Measurements from ENCODE around the gene APOBEC3C.
"Not testable (repeated sequence)": the region's sequence is repeated elsewhere in the genome, so short reads cannot be mapped to it uniquely, and the experiment has no call there.

DNA sequence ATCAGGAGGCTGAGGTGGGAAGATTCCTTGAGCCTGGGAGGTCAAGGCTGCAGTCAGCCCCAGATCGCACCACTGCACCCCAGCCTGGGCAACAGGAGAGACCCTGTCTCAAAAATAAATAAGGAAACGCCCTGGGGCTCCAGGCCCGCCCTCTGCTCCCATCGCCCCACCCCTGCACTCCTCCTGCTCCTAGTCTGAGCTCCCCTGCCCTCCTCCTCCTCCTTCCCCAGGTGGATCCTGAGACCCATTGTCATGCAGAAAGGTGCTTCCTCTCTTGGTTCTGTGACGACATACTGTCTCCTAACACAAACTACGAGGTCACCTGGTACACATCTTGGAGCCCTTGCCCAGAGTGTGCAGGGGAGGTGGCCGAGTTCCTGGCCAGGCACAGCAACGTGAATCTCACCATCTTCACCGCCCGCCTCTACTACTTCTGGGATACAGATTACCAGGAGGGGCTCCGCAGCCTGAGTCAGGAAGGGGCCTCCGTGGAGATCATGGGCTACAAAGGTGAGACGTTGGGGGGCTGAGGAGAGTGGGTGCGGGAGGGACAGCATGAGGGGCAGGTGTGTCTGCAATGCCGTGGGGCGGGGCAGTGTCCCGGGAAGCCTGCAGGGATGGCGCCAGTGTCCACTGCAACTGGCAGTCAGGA is 37.9 kb downstream of the APOBEC3C start:
- TF ChIP-seq, protein P1, sequence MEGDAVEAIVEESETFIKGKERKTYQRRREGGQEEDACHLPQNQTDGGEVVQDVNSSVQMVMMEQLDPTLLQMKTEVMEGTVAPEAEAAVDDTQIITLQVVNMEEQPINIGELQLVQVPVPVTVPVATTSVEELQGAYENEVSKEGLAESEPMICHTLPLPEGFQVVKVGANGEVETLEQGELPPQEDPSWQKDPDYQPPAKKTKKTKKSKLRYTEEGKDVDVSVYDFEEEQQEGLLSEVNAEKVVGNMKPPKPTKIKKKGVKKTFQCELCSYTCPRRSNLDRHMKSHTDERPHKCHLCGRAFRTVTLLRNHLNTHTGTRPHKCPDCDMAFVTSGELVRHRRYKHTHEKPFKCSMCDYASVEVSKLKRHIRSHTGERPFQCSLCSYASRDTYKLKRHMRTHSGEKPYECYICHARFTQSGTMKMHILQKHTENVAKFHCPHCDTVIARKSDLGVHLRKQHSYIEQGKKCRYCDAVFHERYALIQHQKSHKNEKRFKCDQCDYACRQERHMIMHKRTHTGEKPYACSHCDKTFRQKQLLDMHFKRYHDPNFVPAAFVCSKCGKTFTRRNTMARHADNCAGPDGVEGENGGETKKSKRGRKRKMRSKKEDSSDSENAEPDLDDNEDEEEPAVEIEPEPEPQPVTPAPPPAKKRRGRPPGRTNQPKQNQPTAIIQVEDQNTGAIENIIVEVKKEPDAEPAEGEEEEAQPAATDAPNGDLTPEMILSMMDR (conservative IDR thresholded peaks at IDR 0.05; ENCODE audit: low read depth in 2 of 2) = not testable (repeated sequence)
- not testable (repeated sequence) for TF ChIP-seq JUNB (IDR thresholded peaks at IDR 0.05; ENCODE audit: unreplicated experiment); POLR2AphosphoS5 (IDR thresholded peaks at IDR 0.05; ENCODE audit: low read depth); ZNF331 (CRISPR knock-in tag; IDR thresholded peaks at IDR 0.05; ENCODE audit: low read depth)
- TF ChIP-seq, protein P2, sequence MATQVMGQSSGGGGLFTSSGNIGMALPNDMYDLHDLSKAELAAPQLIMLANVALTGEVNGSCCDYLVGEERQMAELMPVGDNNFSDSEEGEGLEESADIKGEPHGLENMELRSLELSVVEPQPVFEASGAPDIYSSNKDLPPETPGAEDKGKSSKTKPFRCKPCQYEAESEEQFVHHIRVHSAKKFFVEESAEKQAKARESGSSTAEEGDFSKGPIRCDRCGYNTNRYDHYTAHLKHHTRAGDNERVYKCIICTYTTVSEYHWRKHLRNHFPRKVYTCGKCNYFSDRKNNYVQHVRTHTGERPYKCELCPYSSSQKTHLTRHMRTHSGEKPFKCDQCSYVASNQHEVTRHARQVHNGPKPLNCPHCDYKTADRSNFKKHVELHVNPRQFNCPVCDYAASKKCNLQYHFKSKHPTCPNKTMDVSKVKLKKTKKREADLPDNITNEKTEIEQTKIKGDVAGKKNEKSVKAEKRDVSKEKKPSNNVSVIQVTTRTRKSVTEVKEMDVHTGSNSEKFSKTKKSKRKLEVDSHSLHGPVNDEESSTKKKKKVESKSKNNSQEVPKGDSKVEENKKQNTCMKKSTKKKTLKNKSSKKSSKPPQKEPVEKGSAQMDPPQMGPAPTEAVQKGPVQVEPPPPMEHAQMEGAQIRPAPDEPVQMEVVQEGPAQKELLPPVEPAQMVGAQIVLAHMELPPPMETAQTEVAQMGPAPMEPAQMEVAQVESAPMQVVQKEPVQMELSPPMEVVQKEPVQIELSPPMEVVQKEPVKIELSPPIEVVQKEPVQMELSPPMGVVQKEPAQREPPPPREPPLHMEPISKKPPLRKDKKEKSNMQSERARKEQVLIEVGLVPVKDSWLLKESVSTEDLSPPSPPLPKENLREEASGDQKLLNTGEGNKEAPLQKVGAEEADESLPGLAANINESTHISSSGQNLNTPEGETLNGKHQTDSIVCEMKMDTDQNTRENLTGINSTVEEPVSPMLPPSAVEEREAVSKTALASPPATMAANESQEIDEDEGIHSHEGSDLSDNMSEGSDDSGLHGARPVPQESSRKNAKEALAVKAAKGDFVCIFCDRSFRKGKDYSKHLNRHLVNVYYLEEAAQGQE (IDR thresholded peaks at IDR 0.05; ENCODE audit: unreplicated experiment) = not testable (repeated sequence)

Data from GM23338 (cell line).